Epithelial cell of prostate (primary cell): ENCODE data around the gene DIP2C.
"Not testable (repeated sequence)": the region's sequence is repeated elsewhere in the genome, so short reads cannot be mapped to it uniquely, and the experiment has no call there.

Source experiments
- DNase-seq: peaks from one replicate; pipeline ENCODE4 v3.0.0-alpha.2; 2011; ENCODE audit warnings: low read depth, low spot score
- H3K27ac ChIP-seq: fragments of 450-650 bp; 2 replicates; pipeline ENCODE4 v1.5.1; 2017; ENCODE audit warnings: mild to moderate bottlenecking

DIP2C gene

DNA sequence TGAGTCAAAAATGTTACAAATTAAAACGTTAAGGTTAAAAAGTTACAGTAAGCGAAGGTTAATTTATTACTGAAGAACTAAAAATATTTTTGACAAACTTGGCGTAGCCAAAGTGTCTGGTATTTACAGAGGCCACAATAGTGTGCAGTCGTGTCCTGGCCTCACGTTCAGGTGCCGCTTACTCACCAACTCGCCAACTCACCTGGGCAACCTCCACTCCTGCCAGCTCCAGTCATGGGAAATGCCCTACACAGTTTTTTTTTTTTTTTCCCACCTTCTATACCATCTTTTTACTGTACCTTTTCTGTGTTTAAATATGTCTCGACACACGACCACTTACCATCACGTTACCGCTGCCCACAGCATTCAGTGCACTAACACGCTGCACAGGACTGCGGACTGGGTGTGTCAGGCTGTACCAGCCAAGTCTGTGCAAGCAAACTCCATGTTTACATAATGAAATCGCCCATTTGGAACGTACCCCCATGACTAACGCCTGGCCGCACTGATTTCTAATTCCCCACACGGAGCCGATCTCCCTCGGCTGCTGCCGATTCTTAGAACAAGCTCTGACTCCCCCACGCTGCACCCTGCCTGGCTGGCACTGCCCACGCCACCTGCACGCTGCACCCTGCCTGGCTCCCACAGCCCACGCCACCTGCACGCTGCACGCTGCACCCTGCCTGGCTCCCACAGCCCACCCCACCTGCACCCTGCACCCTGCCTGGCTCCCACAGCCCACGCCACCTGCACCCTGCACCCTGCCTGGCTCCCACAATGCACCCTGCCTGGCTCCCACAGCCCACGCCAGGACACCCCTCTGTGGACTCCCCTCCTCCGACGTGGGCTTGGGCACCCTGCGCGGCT lies 351.1 kb downstream of the DIP2C start:
- peak overlapping the region; percentile 70 for H3K27ac ChIP-seq
- DNase-seq, result peak; percentile 75

GRCh38 chr10:336247-336646 lies 353.2 kb downstream of the DIP2C start:
- DNase-seq, result peak; percentile 75
- no peak overlapping the region for H3K27ac ChIP-seq

DNA sequence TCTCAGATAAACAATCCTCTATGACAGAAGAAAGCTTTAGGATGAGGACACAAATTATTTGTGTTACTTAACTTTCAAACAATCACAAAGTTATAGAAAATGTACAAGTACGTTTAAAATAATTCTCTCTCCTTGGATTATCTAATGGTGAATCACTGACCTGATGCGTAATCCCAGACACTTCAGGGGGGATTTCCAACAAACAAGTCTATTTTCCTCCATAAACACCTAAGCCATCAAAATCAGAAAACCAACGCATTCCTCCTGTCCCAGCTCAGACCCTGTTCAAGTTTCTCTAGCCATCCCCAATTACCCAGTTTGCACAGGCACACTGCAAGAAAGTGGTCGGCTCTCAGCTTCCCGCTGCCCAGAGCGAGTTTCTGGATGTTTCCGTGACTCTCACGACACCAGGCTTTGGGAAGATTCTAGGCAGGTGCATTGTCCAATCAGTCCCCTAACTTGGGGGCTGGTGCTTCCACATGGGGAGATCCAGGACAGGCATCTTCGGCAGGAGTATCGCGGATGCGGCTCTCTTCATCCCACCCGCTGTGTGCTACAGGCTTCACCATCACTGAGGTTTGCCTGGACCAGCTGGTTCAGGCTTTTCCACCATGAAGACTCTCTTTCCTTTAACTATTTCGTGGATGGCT lies 354.2 kb downstream of the DIP2C start:
- no peak overlapping the region for H3K27ac ChIP-seq
- no peak for DNase-seq

- no peak overlapping the region for H3K27ac ChIP-seq
- no peak for DNase-seq
These were observed 358.3 kb downstream of the DIP2C start for GRCh38 chr10:331186-331585.

- peak overlapping the region; percentile 62 for H3K27ac ChIP-seq
- peak; percentile 60 for DNase-seq
These were observed 359.9 kb downstream of the DIP2C start for GRCh38 chr10:329361-330099.

DNA sequence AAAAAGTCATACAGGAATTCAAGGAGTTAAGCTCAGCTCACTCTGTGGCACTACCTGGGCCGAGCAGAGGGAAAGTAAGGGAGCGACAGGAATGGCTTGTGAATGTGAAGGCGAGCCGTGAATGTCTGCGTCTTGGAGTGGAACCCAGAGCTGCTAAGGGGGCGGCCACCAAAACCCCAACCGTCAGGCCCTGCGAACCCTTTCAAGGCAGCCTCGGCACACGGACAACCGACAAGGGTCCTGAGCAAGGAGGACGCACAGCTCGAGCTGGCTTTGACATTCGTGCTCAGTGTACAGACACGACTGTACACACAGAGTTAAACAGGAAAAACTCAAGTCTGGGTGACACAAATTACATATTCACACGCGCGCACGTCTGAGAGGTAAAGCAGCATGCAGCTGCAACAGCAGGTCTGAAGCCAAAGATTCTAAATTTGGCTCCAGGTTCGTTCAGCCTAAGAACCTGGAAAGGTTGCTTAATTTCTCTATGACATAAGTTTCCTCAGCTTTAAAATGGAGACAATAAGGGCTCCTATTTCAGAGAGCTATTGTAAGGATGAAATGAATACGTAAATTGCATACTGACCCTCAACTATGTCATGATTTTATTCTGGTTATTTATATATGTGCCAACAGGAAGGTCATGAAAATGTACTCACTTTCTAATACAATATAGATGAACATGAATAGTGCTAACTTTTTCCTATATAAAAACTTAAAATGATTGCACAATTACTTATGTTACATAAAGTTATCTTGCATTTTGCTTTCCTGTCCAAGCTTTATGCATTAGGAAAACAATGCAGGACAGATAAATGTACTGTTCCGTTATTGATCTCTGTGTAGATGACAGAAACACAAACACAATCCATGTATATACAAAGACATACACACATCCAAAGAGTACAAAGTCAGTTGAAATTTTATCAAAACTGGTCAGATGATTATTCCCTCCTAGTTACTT lies 361.3 kb downstream of the DIP2C start:
- no peak for DNase-seq

DNA sequence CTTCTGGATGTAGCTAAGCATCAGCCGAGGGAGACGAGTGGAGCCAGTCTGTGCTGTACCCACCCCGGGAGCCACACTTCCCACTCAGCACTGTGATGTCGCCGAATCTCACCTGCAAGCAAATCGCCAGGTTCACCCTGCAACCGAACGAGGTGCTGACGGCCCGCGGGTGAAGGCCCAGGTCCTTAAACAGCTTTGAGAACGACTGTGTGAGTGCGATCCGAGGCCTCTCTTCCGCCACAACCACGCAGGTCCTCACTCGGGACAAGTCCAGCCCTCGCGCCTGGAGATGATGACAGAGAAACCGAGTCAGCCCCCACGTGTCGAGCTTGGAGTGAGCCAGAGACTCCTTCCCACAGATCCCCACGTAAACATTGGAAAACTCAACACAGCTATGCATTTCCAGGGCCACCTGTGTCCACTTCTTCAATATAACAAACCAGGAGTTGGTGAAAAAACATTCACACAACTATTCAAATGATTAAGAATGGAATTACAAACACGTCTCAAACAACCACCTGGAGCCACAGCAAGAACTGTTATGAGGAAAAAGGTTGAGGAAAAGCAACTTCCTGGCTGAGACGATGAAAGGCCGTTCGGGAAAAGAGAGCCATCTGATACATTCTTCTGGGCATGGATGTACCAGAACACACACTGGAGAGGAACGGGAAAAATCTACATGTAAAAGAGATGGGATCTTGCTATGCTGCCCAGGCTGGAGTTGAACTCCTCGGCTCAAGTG lies 362.4 kb downstream of the DIP2C start:
- no peak overlapping the region for H3K27ac ChIP-seq
- no peak for DNase-seq

More for the DNA sequence above, 361.3 kb downstream of the DIP2C start:
- no peak overlapping the region for H3K27ac ChIP-seq

DNA sequence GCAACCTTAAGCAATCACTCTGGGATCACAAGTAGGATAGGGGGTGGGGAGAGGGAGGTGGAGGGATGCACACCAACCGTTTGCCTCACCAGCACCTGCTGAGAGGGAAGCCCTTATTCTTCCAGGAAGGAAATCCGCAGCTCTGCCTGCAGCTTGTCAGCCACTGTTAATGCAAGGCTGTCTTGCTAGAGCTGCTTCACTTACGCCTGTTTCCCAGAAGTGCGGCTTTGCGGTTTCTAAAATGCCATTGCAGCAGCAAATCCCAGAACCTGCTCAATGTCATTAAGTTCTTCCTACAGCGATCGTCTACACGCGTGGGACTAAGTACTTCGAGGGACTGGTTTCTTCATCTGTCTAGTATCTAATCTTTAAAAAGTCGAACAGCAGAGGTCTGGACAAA lies 363.1 kb downstream of the DIP2C start:
- no peak overlapping the region for H3K27ac ChIP-seq
- DNase-seq, result no peak

GRCh38 chr10:325282-325681 lies 364.2 kb downstream of the DIP2C start:
- DNase-seq, result no peak
- H3K27ac ChIP-seq, result no peak overlapping the region

- no peak for DNase-seq
- peak overlapping the region; percentile 40 for H3K27ac ChIP-seq
These were observed 364.9 kb downstream of the DIP2C start for GRCh38 chr10:324593-324992.

- peak overlapping the region; percentile 40 for H3K27ac ChIP-seq
- DNase-seq, result peak; percentile 64
These were observed 365.7 kb downstream of the DIP2C start for GRCh38 chr10:323651-324293.

- H3K27ac ChIP-seq, DNase-seq: not testable (repeated sequence)
These were observed 366.4 kb downstream of the DIP2C start for GRCh38 chr10:323046-323445.

GRCh38 chr10:320771-321170 lies 368.7 kb downstream of the DIP2C start:
- DNase-seq, result no peak
- H3K27ac ChIP-seq, result no peak overlapping the region

GRCh38 chr10:317926-318325 lies 371.5 kb downstream of the DIP2C start:
- H3K27ac ChIP-seq, result no peak overlapping the region
- no peak for DNase-seq

GRCh38 chr10:317271-317769 lies 372.1 kb downstream of the DIP2C start:
- no peak overlapping the region for H3K27ac ChIP-seq
- DNase-seq, result no peak

DNA sequence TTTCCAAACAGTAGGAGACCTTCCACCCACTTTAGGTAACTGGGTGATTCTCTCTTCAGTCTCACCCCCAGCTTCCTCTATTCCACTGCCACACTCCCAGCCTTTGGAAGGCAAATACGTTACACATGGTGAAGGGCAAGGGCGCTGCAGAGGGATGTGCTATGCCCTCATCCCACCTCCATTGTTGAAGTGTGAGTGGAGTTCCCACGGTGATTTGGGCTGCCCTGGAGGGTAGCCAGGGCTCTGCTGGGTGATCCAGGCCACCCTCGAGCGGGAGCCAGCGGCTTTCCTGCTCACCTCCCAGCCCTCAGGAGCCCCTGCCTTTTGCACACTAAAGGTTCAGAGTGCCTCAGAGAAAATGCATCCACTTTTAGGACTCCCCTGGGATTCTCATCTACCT lies 373.1 kb downstream of the DIP2C start:
- no peak overlapping the region for H3K27ac ChIP-seq
- no peak for DNase-seq

GRCh38 chr10:314871-315270 lies 374.6 kb downstream of the DIP2C start:
- no peak overlapping the region for H3K27ac ChIP-seq
- DNase-seq, result no peak

- no peak overlapping the region for H3K27ac ChIP-seq
These were observed 375.1 kb downstream of the DIP2C start for GRCh38 chr10:314381-314780.

More at GRCh38 chr10:314381-314780, 375.1 kb downstream of the DIP2C start:
- DNase-seq, result no peak
